Measurements from ENCODE around the gene RPL31.

RPL31 gene

GRCh38 chr2:101001691-101002561, at the start of gene RPL31:
Gene RPL31 (plus strand): TSS chr2:101002289. CDS start chr2:101002702, 413 bp downstream.
- H3K4me3 ChIP-seq (ENCODE audit: low read depth, low read length), result peak within 1 kb of the TSS; percentile 91
- DNase-seq (ENCODE audit: low read depth), result peak; percentile 94

- no peak for DNase-seq (ENCODE audit: low read depth)
- no peak overlapping the region for H3K4me3 ChIP-seq (ENCODE audit: low read depth, low read length)
Measured at GRCh38 chr2:100952512-100952911, 49.6 kb upstream of the RPL31 start.

GRCh38 chr2:100953406-100954043, 48.6 kb upstream of the RPL31 start:
- no peak for DNase-seq (ENCODE audit: low read depth)

GRCh38 chr2:100954044-100954420, 48.1 kb upstream of the RPL31 start:
- H3K4me3 ChIP-seq (ENCODE audit: low read depth, low read length), result no peak overlapping the region
- DNase-seq (ENCODE audit: low read depth), result no peak

More at GRCh38 chr2:100953406-100954043, 48.6 kb upstream of the RPL31 start:
- H3K4me3 ChIP-seq (ENCODE audit: low read depth, low read length), result no peak overlapping the region

GRCh38 chr2:100955226-100955625, 46.9 kb upstream of the RPL31 start:
- DNase-seq (ENCODE audit: low read depth), result no peak
- no peak overlapping the region for H3K4me3 ChIP-seq (ENCODE audit: low read depth, low read length)

GRCh38 chr2:100956081-100956480, 46.0 kb upstream of the RPL31 start:
- DNase-seq (ENCODE audit: low read depth), result no peak
- no peak overlapping the region for H3K4me3 ChIP-seq (ENCODE audit: low read depth, low read length)

GRCh38 chr2:100957996-100958653, 44.0 kb upstream of the RPL31 start:
- peak; percentile 94 for DNase-seq (ENCODE audit: low read depth)
- no peak overlapping the region for H3K4me3 ChIP-seq (ENCODE audit: low read depth, low read length)

- H3K4me3 ChIP-seq (ENCODE audit: low read depth, low read length), result no peak overlapping the region
- DNase-seq (ENCODE audit: low read depth), result no peak
Measured at GRCh38 chr2:100959225-100959880, 42.7 kb upstream of the RPL31 start.

- H3K4me3 ChIP-seq (ENCODE audit: low read depth, low read length), result no peak overlapping the region
- DNase-seq (ENCODE audit: low read depth), result no peak
Measured at GRCh38 chr2:100960688-100961087, 41.4 kb upstream of the RPL31 start.

GRCh38 chr2:100962366-100963025, 39.6 kb upstream of the RPL31 start:
- DNase-seq (ENCODE audit: low read depth), result no peak
- no peak overlapping the region for H3K4me3 ChIP-seq (ENCODE audit: low read depth, low read length)

- no peak overlapping the region for H3K4me3 ChIP-seq (ENCODE audit: low read depth, low read length)
- DNase-seq (ENCODE audit: low read depth), result no peak
Measured at GRCh38 chr2:100963026-100963375, 39.1 kb upstream of the RPL31 start.

GRCh38 chr2:100964222-100964621, 37.9 kb upstream of the RPL31 start:
- DNase-seq (ENCODE audit: low read depth), result no peak
- H3K4me3 ChIP-seq (ENCODE audit: low read depth, low read length), result no peak overlapping the region

- DNase-seq (ENCODE audit: low read depth), result no peak
- no peak overlapping the region for H3K4me3 ChIP-seq (ENCODE audit: low read depth, low read length)
Measured at GRCh38 chr2:100964681-100965169, 37.4 kb upstream of the RPL31 start.

GRCh38 chr2:100965596-100965995, 36.5 kb upstream of the RPL31 start:
- no peak for DNase-seq (ENCODE audit: low read depth)
- H3K4me3 ChIP-seq (ENCODE audit: low read depth, low read length), result no peak overlapping the region

- DNase-seq (ENCODE audit: low read depth), result no peak
- H3K4me3 ChIP-seq (ENCODE audit: low read depth, low read length), result no peak overlapping the region
Measured at GRCh38 chr2:100967716-100968115, 34.4 kb upstream of the RPL31 start.

- H3K4me3 ChIP-seq (ENCODE audit: low read depth, low read length), result no peak overlapping the region
- DNase-seq (ENCODE audit: low read depth), result no peak
Measured at GRCh38 chr2:100968146-100969145, 33.6 kb upstream of the RPL31 start.

GRCh38 chr2:100969998-100970397, 32.1 kb upstream of the RPL31 start:
- H3K4me3 ChIP-seq (ENCODE audit: low read depth, low read length), result no peak overlapping the region
- no peak for DNase-seq (ENCODE audit: low read depth)

- H3K4me3 ChIP-seq (ENCODE audit: low read depth, low read length), result no peak overlapping the region
Measured at GRCh38 chr2:100971221-100971620, 30.9 kb upstream of the RPL31 start.

More at GRCh38 chr2:100971221-100971620, 30.9 kb upstream of the RPL31 start:
- DNase-seq (ENCODE audit: low read depth), result no peak
